ENCODE data around the gene ROM1. TPM values are rescaled to one million over a fixed set of nuclear protein-coding genes. Genes with fewer than 3 reads are reported as not detected.
"Not testable (repeated sequence)": the region's sequence is repeated elsewhere in the genome, so short reads cannot be mapped to it uniquely, and the experiment has no call there.

ROM1 gene
- polyA plus RNA-seq, 3 donors, result 0.51 to 1.4 (median 0.75) TPM

GRCh38 chr11:62571493-62571892, 41.6 kb upstream of the ROM1 start:
- WGBS (ENCODE audit: insufficient coverage), result 100% methylated on average over 3 of the region's 5 CpGs
- H3K4me1 ChIP-seq (ENCODE audit: control insufficient read depth in 1 of 2, insufficient read depth in 2 of 2, low read length in 2 of 2), result peaks cover 22 to 42% of the 10 kb centered on the region in 2 donors
- Mint-ChIP-seq H3K27ac (peak overlapping the region in 4 of 7 donors; percentile 21 to 72 (median 44)), H3K4me1 (peaks cover 50% of the 10 kb centered on the region), H3K36me3 (peaks cover 50 to 70% of the 10 kb centered on the region in 2 donors)
- peaks cover 88% of the 10 kb centered on the region for H3K79me2 ChIP-seq (ENCODE audit: insufficient read depth, low read length)
- H3K27me3 Mint-ChIP-seq (ENCODE audit: low read depth in 3 of 3); H3K27me3 ChIP-seq (ENCODE audit: control insufficient read depth in 2 of 2, insufficient read depth in 2 of 2, low read length in 2 of 2); H3K4me3 Mint-ChIP-seq; intact Hi-C loops (cut with micrococcal nuclease); H2AFZ ChIP-seq (ENCODE audit: insufficient read depth, low read depth, low read length, poor library complexity, severe bottlenecking); H3K27ac ChIP-seq (ENCODE audit: low read depth in 1 of 2, low read length in 2 of 2); H3K9ac ChIP-seq (ENCODE audit: insufficient read depth, low read length, poor library complexity, severe bottlenecking); H3K4me2 ChIP-seq (replicated peaks; ENCODE audit: extremely low read depth, low read length, poor library complexity, severe bottlenecking); H3K9me3 Mint-ChIP-seq; H3K9me3 ChIP-seq (replicated peaks in 1 of 2; ENCODE audit: control insufficient read depth in 1 of 2, insufficient read depth in 1 of 2, low read length in 2 of 2); DNase-seq; H3K4me3 ChIP-seq (replicated peaks in 1 of 3; ENCODE audit: low read depth in 2 of 3, low read length in 3 of 3): not testable (repeated sequence)
- peaks cover 54 to 63% of the 10 kb centered on the region in 2 donors for H3K36me3 ChIP-seq (replicated peaks in 1 of 2; ENCODE audit: control insufficient read depth in 1 of 2, insufficient read depth in 2 of 2, low read length in 2 of 2)
- peaks cover 53% of the 10 kb centered on the region for H4K20me1 ChIP-seq (ENCODE audit: insufficient read depth, low read length)

DNA sequence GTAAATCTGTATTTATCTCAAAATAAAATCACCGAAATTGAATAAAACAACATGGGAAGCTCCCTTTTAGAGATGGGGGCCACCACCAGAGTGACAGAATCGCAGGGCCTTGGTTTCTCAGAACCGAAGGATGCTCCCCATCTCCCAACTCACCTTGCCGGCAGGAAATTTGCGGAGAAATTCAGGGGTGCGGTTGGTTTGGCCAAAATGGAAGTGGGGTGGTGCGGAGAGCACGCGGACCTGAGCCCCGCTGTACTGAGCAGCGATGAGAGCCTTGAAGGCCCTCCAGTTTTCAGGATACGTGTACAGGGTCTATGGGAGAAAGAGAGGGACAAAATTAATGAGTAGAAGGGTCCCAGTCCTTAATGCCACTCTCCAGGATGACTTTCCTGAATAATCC, 40.6 kb upstream of the ROM1 start:
- Histone ChIP-seq H3K27ac (ENCODE audit: low read depth in 1 of 2, low read length in 2 of 2) (peak overlapping the region in 1 of 2 donors; percentile 83), H4K20me1 (ENCODE audit: insufficient read depth, low read length) (peaks cover 43% of the 10 kb centered on the region), H3K9ac (ENCODE audit: insufficient read depth, low read length, poor library complexity, severe bottlenecking) (peak overlapping the region; percentile 85), H3K9me3 (replicated peaks in 1 of 2; ENCODE audit: control insufficient read depth in 1 of 2, insufficient read depth in 1 of 2, low read length in 2 of 2) (no peaks in the 10 kb centered on the region), H2AFZ (ENCODE audit: insufficient read depth, low read depth, low read length, poor library complexity, severe bottlenecking) (no peak overlapping the region), H3K4me2 (replicated peaks; ENCODE audit: extremely low read depth, low read length, poor library complexity, severe bottlenecking) (peak overlapping the region; percentile 89), H3K36me3 (replicated peaks in 1 of 2; ENCODE audit: control insufficient read depth in 1 of 2, insufficient read depth in 2 of 2, low read length in 2 of 2) (peaks cover 54 to 63% of the 10 kb centered on the region in 2 donors), H3K27me3 (ENCODE audit: control insufficient read depth in 2 of 2, insufficient read depth in 2 of 2, low read length in 2 of 2) (no peaks in the 10 kb centered on the region), H3K4me3 (replicated peaks in 1 of 3; ENCODE audit: low read depth in 2 of 3, low read length in 3 of 3) (peak overlapping the region in 1 of 3 experiments; percentile 100), H3K4me1 (ENCODE audit: control insufficient read depth in 1 of 2, insufficient read depth in 2 of 2, low read length in 2 of 2) (peaks cover 22 to 34% of the 10 kb centered on the region in 2 donors), H3K79me2 (ENCODE audit: insufficient read depth, low read length) (peaks cover 78% of the 10 kb centered on the region)
- Mint-ChIP-seq H3K27me3 (ENCODE audit: low read depth in 3 of 3) (peaks cover 0 to 2% (median 0%) of the 10 kb centered on the region in 3 donors), H3K36me3 (peaks cover 49 to 70% of the 10 kb centered on the region in 2 donors), H3K9me3 (peaks cover 0 to 2% (median 0%) of the 10 kb centered on the region in 7 donors), H3K4me3 (peak overlapping the region; percentile 4 to 35), H3K4me1 (peaks cover 46% of the 10 kb centered on the region), H3K27ac (peak overlapping the region; percentile 73 to 96 (median 93))
- intact Hi-C loops (cut with micrococcal nuclease), result no loop called here
- TF ChIP-seq, protein P1, sequence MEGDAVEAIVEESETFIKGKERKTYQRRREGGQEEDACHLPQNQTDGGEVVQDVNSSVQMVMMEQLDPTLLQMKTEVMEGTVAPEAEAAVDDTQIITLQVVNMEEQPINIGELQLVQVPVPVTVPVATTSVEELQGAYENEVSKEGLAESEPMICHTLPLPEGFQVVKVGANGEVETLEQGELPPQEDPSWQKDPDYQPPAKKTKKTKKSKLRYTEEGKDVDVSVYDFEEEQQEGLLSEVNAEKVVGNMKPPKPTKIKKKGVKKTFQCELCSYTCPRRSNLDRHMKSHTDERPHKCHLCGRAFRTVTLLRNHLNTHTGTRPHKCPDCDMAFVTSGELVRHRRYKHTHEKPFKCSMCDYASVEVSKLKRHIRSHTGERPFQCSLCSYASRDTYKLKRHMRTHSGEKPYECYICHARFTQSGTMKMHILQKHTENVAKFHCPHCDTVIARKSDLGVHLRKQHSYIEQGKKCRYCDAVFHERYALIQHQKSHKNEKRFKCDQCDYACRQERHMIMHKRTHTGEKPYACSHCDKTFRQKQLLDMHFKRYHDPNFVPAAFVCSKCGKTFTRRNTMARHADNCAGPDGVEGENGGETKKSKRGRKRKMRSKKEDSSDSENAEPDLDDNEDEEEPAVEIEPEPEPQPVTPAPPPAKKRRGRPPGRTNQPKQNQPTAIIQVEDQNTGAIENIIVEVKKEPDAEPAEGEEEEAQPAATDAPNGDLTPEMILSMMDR (IDR thresholded peaks at IDR 0.05), result no peak
- no CpG with 5 or more reads among the region's 12 CpGs for WGBS (ENCODE audit: insufficient coverage)
- DNase-seq, result no peak

Data from CD14-positive monocyte (primary cell).